Caki2 (cell line): ENCODE results near the gene KIF16B. TPM values are rescaled to one million over a fixed set of nuclear protein-coding genes. Genes with fewer than 3 reads are reported as not detected.

Experiments
- DNase-seq: peaks from one replicate; pipeline ENCODE4 v3.0.0-alpha.2; 2015; ENCODE audit warnings: low read depth
- in situ Hi-C: cut with HindIII; loops from 2 replicates; pipeline ENCODE4 v1.10.0; 2016; ENCODE audit warnings: low sequenced_read_pairs, low pct_unique_long_range_greater_than_20kb, mixed read lengths
- total RNA-seq: library from RNA; depleted of rRNA; stranded (reverse); fragments of >200 nt; shearing (Covaris generic); gene quantifications from 2 replicates; pipeline ENCODE4 v1.2.3, GENCODE V29; 2014; ENCODE audit warnings: low replicate concordance; rRNA removed

The KIF16B gene, protein sequence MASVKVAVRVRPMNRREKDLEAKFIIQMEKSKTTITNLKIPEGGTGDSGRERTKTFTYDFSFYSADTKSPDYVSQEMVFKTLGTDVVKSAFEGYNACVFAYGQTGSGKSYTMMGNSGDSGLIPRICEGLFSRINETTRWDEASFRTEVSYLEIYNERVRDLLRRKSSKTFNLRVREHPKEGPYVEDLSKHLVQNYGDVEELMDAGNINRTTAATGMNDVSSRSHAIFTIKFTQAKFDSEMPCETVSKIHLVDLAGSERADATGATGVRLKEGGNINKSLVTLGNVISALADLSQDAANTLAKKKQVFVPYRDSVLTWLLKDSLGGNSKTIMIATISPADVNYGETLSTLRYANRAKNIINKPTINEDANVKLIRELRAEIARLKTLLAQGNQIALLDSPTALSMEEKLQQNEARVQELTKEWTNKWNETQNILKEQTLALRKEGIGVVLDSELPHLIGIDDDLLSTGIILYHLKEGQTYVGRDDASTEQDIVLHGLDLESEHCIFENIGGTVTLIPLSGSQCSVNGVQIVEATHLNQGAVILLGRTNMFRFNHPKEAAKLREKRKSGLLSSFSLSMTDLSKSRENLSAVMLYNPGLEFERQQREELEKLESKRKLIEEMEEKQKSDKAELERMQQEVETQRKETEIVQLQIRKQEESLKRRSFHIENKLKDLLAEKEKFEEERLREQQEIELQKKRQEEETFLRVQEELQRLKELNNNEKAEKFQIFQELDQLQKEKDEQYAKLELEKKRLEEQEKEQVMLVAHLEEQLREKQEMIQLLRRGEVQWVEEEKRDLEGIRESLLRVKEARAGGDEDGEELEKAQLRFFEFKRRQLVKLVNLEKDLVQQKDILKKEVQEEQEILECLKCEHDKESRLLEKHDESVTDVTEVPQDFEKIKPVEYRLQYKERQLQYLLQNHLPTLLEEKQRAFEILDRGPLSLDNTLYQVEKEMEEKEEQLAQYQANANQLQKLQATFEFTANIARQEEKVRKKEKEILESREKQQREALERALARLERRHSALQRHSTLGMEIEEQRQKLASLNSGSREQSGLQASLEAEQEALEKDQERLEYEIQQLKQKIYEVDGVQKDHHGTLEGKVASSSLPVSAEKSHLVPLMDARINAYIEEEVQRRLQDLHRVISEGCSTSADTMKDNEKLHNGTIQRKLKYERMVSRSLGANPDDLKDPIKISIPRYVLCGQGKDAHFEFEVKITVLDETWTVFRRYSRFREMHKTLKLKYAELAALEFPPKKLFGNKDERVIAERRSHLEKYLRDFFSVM (N-terminal part only)
- 2.4 and 10.6 TPM in 2 replicates for total RNA-seq

DNA sequence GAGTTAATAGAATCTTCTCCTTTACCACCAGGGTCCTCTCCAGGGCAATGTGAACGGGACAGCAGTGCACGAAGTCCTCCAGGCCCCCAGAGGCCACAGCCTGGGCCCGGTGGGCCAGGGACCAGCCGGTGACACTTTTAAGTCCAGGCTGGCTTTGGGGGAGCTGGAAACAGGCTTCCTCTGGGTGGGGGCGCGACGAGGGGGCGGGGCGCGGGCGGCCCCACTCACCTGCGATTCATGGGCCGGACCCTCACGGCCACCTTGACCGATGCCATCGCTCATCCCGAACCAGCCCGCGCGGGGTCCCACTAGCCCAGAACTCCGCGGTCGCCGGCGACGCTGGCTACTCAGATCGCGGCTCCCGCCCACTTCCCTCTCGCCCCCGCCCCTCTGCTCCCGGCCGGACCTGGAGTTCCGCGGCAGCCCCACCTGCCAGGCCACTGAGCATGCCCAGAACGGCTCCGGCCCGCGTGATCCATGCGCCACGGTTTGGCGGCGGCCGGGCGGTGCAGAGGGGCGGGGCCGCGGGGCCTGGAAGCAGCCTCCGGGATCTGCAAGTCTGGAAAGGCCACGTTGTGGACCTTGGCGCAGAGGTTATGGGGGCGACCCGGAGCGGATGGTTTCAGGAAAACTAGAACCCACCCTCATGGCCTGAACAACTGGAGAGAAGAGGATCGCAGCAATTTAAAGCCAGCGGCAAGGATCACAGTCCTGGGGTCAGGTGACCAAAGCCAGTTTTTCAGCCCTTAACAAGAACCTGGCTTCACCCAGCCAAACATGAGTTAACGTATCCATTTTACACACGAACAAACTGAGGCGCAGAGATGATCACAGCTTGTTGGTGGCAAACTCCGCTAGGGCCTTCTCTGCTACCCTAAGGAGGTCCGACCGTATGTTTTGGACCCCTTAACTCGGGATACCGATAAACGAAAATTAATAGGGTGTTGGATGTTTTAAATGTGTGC, at the start of gene KIF16B:
Gene KIF16B (minus strand): TSS at position 448 of the 965 bp plus-strand sequence. CDS start 173 bp downstream, at position 275.
- in situ Hi-C loops, result no loop called here
- DNase-seq, result peak; percentile 95

DNA sequence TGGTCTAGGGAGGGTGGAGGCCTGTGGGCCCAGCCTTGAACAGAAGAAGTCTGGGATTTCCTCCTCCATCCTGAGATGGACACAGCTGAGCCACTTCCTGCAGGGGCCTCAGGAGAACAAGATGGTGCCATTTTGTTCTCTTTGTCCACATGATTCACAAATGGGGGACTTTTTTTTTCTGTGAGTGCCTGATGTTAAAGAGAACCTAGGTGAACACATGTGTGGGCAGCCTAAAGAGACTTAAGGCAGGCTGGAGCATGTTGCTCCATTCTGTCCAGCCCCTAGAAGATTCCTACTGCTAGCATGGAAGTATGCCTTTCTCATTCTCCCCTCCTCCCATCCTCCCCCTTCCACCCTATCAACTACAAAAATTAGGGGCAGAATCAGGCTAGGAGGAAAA, 49.3 kb upstream of the KIF16B start:
- DNase-seq, result no peak
- in situ Hi-C loops, result no loop called here

DNA sequence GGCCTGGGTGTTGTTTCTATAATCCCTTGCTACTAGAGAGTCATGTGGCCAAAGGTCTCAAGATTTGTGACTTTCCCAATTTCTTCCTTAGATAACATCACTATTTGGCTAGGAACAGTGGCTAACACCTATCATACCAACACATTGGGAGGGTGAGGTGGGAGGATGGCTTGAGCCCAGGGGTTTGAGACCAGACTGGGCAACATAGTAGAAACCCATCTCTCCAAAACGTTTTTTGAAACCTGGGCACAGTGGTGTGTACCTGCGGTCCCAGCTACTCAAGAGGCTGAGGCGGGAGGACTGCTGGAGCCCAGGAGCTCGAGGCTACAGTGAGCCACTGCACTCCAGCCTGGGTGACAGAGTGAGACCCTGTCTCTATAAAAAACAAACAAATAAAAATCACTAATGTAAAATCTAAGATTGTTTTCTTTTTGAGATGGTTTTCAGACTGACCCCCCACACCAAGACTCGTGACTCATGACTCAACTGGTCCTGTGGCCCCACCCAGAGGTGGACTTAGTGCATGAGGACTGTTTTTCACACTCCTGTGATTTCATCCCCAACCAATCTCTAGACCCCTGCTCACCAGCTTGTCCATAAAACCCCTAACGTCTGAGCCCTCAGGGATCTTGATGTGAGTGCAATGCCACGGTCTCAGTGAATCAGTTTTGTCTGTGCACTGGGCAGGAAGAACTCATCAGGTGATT, 48.3 kb upstream of the KIF16B start:
- DNase-seq, result no peak
- in situ Hi-C loops, result no loop called here

DNA sequence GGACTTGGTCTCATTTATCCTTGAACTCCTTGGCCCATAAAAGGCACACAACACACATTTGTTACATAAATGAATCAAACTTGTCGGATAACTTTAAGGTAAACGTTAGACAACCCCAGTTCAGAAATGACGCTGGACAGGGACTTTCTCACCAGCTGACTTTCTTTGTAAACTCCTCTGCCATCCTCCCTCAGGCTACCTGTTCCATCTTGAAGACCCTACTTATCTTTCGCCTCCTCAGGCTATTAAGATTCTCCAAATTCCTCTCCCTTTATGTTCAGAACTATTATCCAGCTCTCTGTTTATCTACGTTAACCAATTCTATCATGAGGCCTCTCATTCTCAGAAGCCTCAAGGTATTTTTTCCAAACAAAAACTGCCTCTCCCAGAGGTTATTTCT, 47.7 kb upstream of the KIF16B start:
- no peak for DNase-seq
- in situ Hi-C loops, result no loop called here

DNA sequence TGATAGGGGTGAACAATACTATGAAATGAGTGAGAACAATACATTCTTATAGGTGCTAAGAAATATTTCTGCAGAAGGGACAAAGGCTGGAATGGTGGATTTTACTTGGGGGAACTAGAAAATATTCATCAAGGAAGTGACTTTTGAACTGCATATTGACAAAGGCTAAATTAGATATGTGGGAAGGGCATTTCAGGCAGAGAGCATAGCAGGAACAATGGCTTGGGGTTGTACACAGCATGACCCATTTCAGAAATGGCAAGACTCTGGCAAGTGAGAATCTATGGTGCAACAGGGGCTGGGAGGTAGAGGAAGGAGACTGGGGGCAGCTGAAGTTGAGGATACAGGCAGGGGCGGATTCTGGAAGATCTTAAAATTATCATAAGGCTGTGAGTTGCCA, 46.7 kb upstream of the KIF16B start:
- in situ Hi-C loops, result no loop called here

DNA sequence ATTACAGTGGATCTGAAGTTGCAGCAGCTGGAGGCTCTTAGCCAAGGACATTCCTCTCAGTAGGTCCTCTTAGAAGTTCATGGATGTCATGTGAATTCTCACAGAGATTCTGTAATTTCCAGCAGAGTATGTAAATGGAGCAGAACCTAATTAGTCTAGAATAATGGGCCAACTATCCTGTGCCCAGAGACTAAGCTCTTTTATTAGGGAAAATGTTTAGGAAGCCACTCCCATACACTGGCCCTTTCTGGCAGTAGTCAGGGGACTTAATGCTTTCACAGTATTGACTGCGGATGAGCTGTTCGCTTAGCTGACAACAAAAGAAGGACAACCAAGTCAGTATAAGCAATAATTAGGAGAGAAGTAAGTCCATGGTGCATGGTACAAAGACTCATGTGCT, 43.8 kb upstream of the KIF16B start:
- DNase-seq, result no peak
- in situ Hi-C loops, result no loop called here

More for the DNA sequence above, 46.7 kb upstream of the KIF16B start:
- DNase-seq, result no peak

DNA sequence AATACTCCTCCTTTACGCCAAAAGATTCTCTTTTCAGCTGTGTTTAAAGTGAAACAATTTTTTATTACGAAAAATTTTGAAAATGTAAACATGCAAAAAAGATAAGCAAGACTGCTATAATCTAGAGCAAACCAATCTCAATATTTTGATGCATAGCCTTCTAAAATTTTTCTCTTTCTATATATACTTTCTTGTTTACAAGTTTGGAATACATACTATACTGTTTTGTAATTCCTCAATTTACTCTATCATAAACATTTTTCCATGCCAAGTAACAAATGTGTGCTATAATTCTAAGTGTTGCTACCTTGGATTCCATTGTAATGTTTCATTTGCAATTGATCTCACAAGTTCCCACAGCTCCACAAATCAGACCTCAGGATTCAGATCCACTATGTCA, 43.1 kb upstream of the KIF16B start:
- no peak for DNase-seq
- in situ Hi-C loops, result no loop called here

DNA sequence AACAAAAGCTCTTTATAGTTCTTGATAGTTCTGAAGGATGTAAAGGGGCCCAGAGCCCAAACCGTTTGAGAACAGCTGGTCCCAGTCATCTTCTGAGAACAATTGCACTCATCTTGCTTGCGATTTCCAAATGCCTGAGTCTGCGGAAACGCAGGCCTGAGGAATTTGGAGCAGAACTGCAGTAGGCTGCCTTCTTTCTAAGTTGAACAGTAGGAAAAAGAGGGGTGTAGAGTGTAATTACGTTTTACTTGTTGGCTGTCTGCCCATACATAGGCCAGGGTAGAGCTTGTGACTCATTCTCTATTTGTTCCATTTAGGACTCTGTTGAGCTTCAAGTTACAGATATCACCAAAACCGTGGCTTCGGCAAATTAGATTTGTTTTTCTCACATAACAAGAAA, 42.0 kb upstream of the KIF16B start:
- in situ Hi-C loops, result no loop called here
- DNase-seq, result no peak

DNA sequence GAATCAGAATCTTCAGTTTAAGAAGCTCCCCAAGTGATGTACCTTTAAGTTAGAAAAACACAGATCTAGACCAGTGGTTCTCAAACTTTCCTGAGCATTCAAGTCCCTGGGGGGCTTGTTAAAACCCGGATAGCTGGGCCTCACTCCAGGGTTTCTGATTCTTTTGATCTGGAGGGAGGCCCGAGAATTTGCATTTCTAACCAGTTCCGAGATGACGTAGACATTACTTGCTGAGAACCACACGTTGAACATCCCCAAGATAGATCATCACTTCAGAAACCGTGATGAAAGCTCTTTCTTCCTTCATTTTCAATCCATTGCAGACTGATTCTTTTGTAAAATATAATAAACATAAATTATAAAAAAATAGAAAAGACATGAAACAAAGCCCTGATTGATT, 40.7 kb upstream of the KIF16B start:
- DNase-seq, result no peak
- in situ Hi-C loops, result no loop called here

DNA sequence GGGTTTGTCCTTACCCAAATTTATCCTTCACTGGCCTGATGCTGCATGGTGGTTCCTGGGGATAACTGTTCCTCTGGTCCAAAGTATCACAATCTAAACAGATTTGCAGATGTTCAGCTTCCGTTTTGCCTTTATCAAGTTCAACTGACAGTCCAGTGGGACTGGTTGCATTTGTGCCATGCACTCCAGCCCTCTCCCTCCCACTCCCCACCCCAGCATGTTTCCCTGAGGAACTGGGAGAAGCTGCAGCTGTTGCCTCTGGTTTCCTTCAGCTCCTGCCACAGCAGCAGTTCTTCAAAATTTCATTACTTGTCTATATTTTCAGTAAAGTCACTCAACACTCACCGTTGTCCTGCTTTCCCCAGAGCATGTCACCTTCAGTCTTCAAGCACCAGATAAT, 39.5 kb upstream of the KIF16B start:
- in situ Hi-C loops, result no loop called here
- DNase-seq, result no peak

DNA sequence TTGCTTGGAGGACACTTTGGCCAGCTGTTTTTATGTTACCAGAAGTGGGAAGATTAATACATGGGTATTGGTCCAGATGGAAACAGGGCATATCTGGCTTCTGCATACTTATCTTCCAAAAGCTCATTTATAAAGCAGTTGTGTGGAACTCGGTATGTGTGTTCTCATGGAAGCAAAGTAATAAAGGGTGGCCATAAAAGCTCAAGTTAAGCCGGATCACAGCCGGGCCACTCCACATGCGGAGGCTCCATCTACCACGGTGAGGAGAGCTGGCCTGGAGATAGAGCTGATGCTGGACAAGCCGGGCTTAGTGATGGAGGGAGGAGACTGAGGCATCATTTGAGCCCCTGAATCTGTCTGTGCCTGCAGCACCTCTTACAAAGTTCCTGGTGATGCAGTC, 38.6 kb upstream of the KIF16B start:
- in situ Hi-C loops, result no loop called here

DNA sequence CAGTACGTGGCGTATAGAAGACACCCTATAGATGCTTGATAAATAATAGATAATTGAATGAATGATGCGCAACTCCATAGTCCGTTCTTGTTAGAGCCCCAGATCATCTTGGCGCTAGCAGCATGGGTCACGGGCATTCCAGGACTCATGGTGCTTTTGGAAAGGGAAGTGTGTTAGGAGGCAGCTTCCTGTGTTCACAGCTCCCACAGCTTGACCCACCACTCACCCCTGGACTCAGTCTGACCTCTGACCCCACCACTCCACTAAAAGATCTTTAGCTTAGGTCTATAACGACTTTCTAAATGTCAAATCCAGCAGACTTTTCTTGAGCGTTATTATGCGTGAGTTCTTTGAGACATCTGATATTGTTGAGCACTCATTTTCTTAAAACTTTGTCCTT, 35.8 kb upstream of the KIF16B start:
- in situ Hi-C loops, result no loop called here
- DNase-seq, result no peak

More for the DNA sequence above, 38.6 kb upstream of the KIF16B start:
- no peak for DNase-seq

DNA sequence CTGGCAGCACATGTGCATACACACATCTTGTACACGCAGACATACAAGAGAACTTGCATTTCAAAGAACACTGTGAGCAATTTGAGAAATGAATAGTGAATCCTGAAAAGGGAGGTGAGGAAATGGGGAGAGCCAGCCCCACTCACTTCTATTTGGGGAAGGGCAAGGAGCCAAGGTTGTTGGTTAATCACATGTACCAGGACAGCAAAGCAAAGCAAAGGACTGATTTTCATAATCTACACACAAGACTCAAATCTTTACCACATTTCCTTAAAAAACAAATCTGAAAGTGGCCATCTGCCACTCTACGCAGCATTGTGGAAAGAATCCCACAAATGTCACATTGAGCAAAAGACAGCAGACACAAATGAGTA, 35.0 kb upstream of the KIF16B start:
- in situ Hi-C loops, result no loop called here
- DNase-seq, result no peak

DNA sequence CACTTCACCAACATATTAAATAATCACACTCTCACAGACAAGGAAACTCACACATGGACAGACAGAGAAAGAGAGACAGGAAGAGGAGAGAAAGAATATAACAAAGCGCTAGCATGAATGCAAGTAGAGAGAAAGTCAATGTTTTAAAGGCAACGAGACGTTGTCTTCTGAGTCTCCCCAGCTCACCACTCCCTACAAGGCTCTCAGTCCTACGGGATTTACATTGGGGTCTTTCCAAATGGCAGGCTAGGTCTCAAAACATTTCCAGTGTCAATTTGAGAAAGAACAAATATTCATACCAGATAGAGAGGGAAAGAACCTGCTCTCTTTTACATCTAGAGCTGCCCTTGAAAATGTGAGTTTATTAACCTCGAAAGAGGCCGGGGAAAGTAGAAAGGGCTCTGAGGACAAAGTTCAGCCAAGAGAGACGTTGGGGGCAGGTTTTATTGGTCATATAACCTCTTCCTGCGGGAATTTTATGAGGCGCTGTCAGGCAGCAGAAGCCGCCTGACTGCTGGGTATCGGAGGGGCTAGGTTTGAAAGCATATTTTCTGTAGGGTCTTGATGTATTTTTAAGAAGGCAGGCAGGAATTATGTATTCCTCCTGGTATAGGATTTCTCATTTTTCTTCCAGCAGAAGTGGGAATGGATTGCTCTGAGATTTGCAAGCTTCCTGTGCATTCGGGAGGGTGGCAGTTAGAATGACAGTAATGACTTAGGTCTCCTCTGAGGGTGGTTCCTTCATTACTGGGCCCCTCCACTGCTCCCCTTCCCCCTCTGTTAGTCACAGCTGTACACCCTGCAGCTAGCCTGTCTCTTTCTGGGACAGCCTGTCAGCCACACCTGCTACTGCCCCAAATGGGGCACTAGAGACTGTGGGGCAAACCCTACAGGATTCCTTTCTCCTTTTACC, 34.4 kb upstream of the KIF16B start:
- no peak for DNase-seq
- in situ Hi-C loops, result no loop called here

DNA sequence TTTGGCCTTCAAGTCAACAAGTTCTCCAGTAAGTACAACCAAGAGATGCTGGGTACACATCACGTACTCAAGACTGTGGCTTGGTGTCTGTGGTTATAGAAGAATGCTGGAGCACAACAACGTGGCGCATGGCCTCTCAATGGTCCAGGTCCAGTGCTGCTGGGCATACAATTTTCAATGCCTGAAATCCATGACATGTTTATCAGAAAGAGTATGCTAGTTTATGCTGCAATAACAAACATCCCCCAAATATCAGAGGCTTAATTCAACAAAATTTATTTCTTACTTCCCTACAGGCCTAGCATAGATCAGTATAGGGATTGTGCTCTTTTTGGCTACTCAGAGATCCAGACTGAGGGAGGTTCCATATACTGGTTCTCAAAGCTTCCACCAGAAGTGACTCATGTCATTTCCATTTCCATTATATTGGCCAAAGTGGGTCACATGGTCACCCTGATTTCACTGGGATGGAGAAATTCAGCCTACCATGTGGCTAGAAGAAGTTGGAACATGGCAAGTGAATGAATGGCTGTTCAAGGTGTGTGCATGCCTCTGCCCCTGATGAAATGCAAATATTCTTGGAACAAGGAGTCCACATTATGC, 33.3 kb upstream of the KIF16B start:
- DNase-seq, result no peak
- in situ Hi-C loops, result no loop called here

DNA sequence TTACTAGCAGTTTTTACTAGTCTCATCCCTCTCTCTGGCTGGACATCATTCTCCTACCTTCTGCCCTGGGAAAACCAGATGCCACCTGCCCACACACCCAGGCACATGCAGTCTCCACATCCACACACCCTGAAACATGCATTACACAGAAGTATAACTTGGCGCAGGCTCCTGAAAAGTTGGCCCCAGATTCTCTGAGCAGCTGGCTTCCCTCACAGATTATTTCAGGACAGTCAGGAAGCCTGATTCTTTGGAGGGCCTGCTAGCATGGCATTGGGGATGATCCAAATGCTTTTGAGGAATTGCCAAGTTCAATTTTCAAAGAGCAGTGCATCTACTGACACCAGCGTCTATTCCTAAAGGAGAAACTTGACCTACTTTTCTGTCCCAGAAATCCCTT, 27.8 kb upstream of the KIF16B start:
- DNase-seq, result no peak

More for the DNA sequence above, 27.8 kb upstream of the KIF16B start:
- in situ Hi-C loops, result no loop called here
